HUES64 (cell line): ENCODE data around the gene YWHAQ.

Source experiments
- H3K27ac ChIP-seq: 2 replicates; pipeline ENCODE4 v1.7.0; 2013; ENCODE audit warnings: low read depth, low read length, inconsistent platforms
- H3K27me3 ChIP-seq: 2 replicates; pipeline ENCODE4 v1.6.1; 2013; ENCODE audit warnings: mild to moderate bottlenecking, low read length; ENCODE audit not compliant: insufficient read depth
- H3K36me3 ChIP-seq: 2 replicates; pipeline ENCODE4 v1.6.1; 2013; ENCODE audit warnings: mild to moderate bottlenecking, low read length; ENCODE audit not compliant: insufficient read depth
- H3K4me1 ChIP-seq: 2 replicates; pipeline ENCODE4 v1.6.1; 2013; ENCODE audit warnings: mild to moderate bottlenecking, low read length, moderate library complexity; ENCODE audit not compliant: insufficient read depth
- H3K4me3 ChIP-seq: 2 replicates; pipeline ENCODE4 v1.5.1; 2013; ENCODE audit warnings: mild to moderate bottlenecking, low read length, moderate library complexity
- H3K9ac ChIP-seq: 2 replicates; pipeline ENCODE4 v1.6.1; 2013; ENCODE audit warnings: mild to moderate bottlenecking, low read depth, low read length
- H3K9me3 ChIP-seq: 2 replicates; pipeline ENCODE4 v1.6.1; 2013; ENCODE audit warnings: low read depth, low read length; ENCODE audit not compliant: insufficient read depth
- WGBS: fragments of 150-250, 120-280 bp; methylation state at CpG from one replicate; pipeline ENCODE4 v1.1.7; 2013; ENCODE audit warnings: missing lambda C conversion rate; 5-methylcytosine and 5-hydroxymethylcytosine counted together

YWHAQ gene

GRCh38 chr2:9665898-9666297 is 35.1 kb upstream of the YWHAQ start:
- H3K4me3 ChIP-seq = no peak overlapping the region
- no peaks in the 10 kb centered on the region for H3K36me3 ChIP-seq
- H3K4me1 ChIP-seq = no peaks in the 10 kb centered on the region
- no peak overlapping the region for H3K9ac ChIP-seq
- no peaks in the 10 kb centered on the region for H3K9me3 ChIP-seq
- WGBS = 76% methylated on average over 9 of the region's 9 CpGs
- no peak overlapping the region for H3K27ac ChIP-seq
- no peaks in the 10 kb centered on the region for H3K27me3 ChIP-seq

GRCh38 chr2:9664365-9664764 is 33.6 kb upstream of the YWHAQ start:
- Histone ChIP-seq H3K27ac (no peak overlapping the region), H3K4me3 (no peak overlapping the region), H3K27me3 (no peaks in the 10 kb centered on the region), H3K9me3 (no peaks in the 10 kb centered on the region), H3K36me3 (no peaks in the 10 kb centered on the region), H3K9ac (no peak overlapping the region), H3K4me1 (no peaks in the 10 kb centered on the region)
- 89% methylated on average over 3 of the region's 3 CpGs for WGBS

DNA sequence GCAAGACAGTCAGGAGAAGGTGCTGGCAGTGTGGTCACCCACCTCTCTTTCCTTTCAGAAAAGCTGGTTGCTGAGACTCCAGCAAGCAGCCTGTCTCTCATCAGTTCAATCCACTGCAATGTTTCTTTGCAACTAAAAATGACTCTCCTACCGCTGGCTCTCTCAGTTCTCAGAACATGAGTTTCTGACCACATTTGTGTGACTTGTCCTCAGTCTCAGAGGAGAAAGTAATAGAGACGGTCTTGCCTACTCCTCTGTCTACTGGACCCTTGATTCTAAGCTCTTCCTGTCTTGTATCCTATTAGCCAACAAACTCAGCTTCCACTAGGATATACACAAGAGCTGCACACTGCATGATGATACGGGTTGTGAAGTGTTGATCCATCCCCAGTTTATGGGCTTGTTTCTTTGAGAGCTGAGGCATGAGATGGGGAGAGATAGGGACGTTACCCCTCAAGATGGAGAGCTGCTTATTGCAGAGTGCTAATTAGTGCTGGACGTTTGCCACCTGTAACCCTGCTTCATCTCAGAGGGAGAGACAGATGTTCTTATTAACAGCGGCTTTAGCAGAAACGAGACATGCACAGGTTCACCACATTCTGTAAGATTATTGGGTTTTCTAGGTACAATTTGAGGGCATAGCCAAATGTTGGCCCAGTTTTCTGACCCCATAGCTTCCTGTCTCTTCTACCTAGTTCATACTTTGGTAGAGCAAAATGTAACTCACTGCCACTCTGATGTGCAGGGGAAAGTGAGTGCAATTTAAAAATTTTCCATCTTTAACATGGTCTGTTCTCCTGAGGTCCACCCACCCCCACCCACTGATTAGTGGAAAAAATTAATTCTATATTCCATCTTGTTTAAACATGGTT is 32.4 kb upstream of the YWHAQ start:
- Histone ChIP-seq H3K27me3 (no peaks in the 10 kb centered on the region), H3K9me3 (no peaks in the 10 kb centered on the region), H3K4me3 (no peak overlapping the region), H3K9ac (no peak overlapping the region), H3K4me1 (no peaks in the 10 kb centered on the region), H3K27ac (no peak overlapping the region), H3K36me3 (no peaks in the 10 kb centered on the region)
- WGBS = 91% methylated on average over 7 of the region's 7 CpGs

- H3K4me1 ChIP-seq = peaks cover 5% of the 10 kb centered on the region; the same call in 1 of the 2 replicates
- H3K9ac ChIP-seq = no peak overlapping the region
- H3K27ac ChIP-seq = no peak overlapping the region
- H3K27me3 ChIP-seq = no peaks in the 10 kb centered on the region
- H3K9me3 ChIP-seq = no peaks in the 10 kb centered on the region
- no peak overlapping the region for H3K4me3 ChIP-seq
- no peaks in the 10 kb centered on the region for H3K36me3 ChIP-seq
- WGBS = 72% methylated on average over 8 of the region's 8 CpGs
Measured at GRCh38 chr2:9661261-9661660, 30.5 kb upstream of the YWHAQ start.

GRCh38 chr2:9660781-9661180 is 30.0 kb upstream of the YWHAQ start:
- Histone ChIP-seq H3K9me3 (no peaks in the 10 kb centered on the region), H3K4me3 (no peak overlapping the region), H3K4me1 (peaks cover 5% of the 10 kb centered on the region; the same call in 1 of the 2 replicates), H3K36me3 (no peaks in the 10 kb centered on the region), H3K27ac (no peak overlapping the region), H3K27me3 (no peaks in the 10 kb centered on the region), H3K9ac (no peak overlapping the region)
- 87% methylated on average over 6 of the region's 7 CpGs for WGBS

GRCh38 chr2:9660154-9660553 is 29.4 kb upstream of the YWHAQ start:
- 77% methylated on average over 15 of the region's 15 CpGs for WGBS
- H3K27ac ChIP-seq = no peak overlapping the region
- no peaks in the 10 kb centered on the region for H3K36me3 ChIP-seq
- H3K4me1 ChIP-seq = peaks cover 5% of the 10 kb centered on the region; the same call in 1 of the 2 replicates
- no peak overlapping the region for H3K9ac ChIP-seq
- no peaks in the 10 kb centered on the region for H3K9me3 ChIP-seq
- no peaks in the 10 kb centered on the region for H3K27me3 ChIP-seq
- H3K4me3 ChIP-seq = no peak overlapping the region

DNA sequence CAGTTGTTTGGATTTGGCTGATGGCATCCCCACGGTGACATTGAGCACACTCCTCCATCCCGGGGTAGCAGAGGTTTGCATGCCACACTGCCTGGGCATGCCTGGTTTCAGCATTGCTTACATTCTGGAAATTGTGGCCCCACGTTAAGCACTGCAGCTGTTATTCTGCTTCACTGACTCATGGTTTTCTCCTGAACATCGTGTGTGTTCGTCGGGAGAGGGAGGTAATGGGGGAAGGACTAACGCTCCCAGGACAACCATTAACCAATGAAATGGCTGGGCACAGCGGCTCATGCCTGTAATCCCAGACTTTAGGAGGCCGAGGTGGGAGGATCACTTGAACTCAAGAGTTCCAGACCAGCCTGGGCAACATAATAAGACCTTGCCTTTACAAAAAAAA is 28.2 kb upstream of the YWHAQ start:
- Histone ChIP-seq H3K27me3 (no peaks in the 10 kb centered on the region), H3K9ac (no peak overlapping the region), H3K4me3 (no peak overlapping the region), H3K9me3 (no peaks in the 10 kb centered on the region), H3K4me1 (peaks cover 5% of the 10 kb centered on the region; the same call in 1 of the 2 replicates), H3K36me3 (no peaks in the 10 kb centered on the region), H3K27ac (no peak overlapping the region)
- 84% methylated on average over 9 of the region's 9 CpGs for WGBS

GRCh38 chr2:9657731-9658130 is 26.9 kb upstream of the YWHAQ start:
- H3K9ac ChIP-seq = no peak overlapping the region
- 84% methylated on average over 5 of the region's 6 CpGs for WGBS
- no peaks in the 10 kb centered on the region for H3K9me3 ChIP-seq

GRCh38 chr2:9657083-9657482 is 26.3 kb upstream of the YWHAQ start:
- Histone ChIP-seq H3K9me3 (no peaks in the 10 kb centered on the region), H3K4me1 (peaks cover 5% of the 10 kb centered on the region; the same call in 1 of the 2 replicates), H3K27ac (0 out of 2 replicates have a peak overlapping the region, but pooled peaks have one; percentile 13), H3K4me3 (no peak overlapping the region), H3K27me3 (no peaks in the 10 kb centered on the region), H3K36me3 (no peaks in the 10 kb centered on the region), H3K9ac (0 out of 2 replicates have a peak overlapping the region, but pooled peaks have one; percentile 14)
- 89% methylated on average over 6 of the region's 6 CpGs for WGBS

More at GRCh38 chr2:9657731-9658130, 26.9 kb upstream of the YWHAQ start:
- Histone ChIP-seq H3K27ac (no peak overlapping the region), H3K4me3 (no peak overlapping the region), H3K27me3 (no peaks in the 10 kb centered on the region), H3K36me3 (no peaks in the 10 kb centered on the region), H3K4me1 (peaks cover 5% of the 10 kb centered on the region; the same call in 1 of the 2 replicates)

- no peaks in the 10 kb centered on the region for H3K27me3 ChIP-seq
- H3K4me1 ChIP-seq = peaks cover 5% of the 10 kb centered on the region; the same call in 1 of the 2 replicates
- H3K36me3 ChIP-seq = no peaks in the 10 kb centered on the region
- 60% methylated on average over 11 of the region's 11 CpGs for WGBS
- H3K27ac ChIP-seq = no peak overlapping the region
- H3K9ac ChIP-seq = no peak overlapping the region
- H3K4me3 ChIP-seq = no peak overlapping the region
- no peaks in the 10 kb centered on the region for H3K9me3 ChIP-seq
Measured at GRCh38 chr2:9656270-9656766, 25.5 kb upstream of the YWHAQ start.

GRCh38 chr2:9655441-9656269 is 24.9 kb upstream of the YWHAQ start:
- H3K27me3 ChIP-seq = no peaks in the 10 kb centered on the region
- 90% methylated on average over 12 of the region's 13 CpGs for WGBS
- H3K9ac ChIP-seq = no peak overlapping the region
- no peak overlapping the region for H3K27ac ChIP-seq
- H3K4me3 ChIP-seq = no peak overlapping the region
- H3K9me3 ChIP-seq = no peaks in the 10 kb centered on the region
- H3K36me3 ChIP-seq = no peaks in the 10 kb centered on the region
- peaks cover 5% of the 10 kb centered on the region; the same call in 1 of the 2 replicates for H3K4me1 ChIP-seq
